GM20000 (cell line): ENCODE results near the gene EGFR.

Experiments
- DNase-seq: peaks from one replicate; pipeline ENCODE4 v3.0.0; 2012; ENCODE audit warnings: low spot score
- CTCF ChIP-seq: IDR thresholded peaks from 2 replicates; pipeline ENCODE4 v1.5.1; 2012; ENCODE audit warnings: mild to moderate bottlenecking, control low read depth; ENCODE audit errors: extremely low read depth, missing control alignments

Gene EGFR

GRCh38 chr7:55077561-55078410, 59.0 kb downstream of the EGFR start:
- DNase-seq = no peak
- no peak for TF ChIP-seq CTCF

GRCh38 chr7:55078465-55079372, 59.9 kb downstream of the EGFR start:
- DNase-seq = peak; percentile 44
- no peak for TF ChIP-seq CTCF

DNA sequence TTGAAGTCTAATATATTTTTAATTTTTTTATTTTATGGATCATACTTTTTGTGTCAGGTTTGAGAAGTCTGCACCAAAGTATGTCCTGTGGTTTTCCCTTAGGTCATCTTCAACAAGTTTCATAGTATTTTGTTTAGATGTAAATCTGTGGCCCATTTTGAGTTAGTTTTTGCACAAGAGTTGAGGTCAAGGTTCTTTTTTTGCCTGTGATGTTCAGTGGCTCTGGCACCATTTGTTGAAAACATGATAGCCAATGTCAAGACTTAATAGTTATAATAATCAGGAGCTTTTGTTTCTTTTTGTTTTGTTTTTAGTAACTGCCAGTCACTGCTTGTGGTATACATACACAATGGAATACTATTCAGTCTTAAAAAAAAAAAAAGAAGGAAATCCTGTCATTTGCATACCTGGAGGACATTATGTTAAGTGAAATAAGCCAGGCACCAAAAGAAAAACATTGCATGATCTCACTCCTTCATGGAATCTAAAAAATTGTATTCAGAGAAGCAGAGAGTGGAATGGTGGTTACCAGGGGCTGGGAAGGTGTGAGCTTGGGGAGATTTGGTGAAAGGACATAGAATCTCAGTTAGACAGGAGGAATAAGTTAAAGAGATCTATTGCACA, 61.3 kb downstream of the EGFR start:
- TF ChIP-seq CTCF = no peak
- DNase-seq = no peak

DNA sequence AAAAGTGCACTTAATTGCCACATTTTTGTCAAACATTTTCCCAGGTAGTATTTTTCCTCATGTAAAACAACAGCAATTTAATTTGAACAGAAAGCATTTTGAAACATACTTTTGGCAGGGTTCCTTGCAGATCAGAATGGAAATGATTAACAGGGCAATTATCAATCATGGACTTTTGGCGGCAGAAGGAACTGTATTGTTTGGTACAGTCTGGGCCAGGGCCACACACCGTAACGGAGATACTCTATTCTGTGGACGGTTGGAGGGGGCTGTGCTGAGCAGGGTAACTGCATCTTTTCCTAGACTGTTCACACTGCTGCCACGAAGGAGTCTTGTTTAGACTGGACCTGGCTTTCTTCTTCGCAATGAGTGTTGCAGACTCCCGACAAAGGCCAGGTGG, 62.3 kb downstream of the EGFR start:
- no peak for DNase-seq
- no peak for TF ChIP-seq CTCF

- no peak for DNase-seq
- TF ChIP-seq CTCF = no peak
These were observed 62.8 kb downstream of the EGFR start for GRCh38 chr7:55081472-55082227.

GRCh38 chr7:55082228-55082603, 63.4 kb downstream of the EGFR start:
- TF ChIP-seq CTCF = no peak

More at GRCh38 chr7:55082228-55082603, 63.4 kb downstream of the EGFR start:
- no peak for DNase-seq
